K562 (cell line): Measurements from ENCODE around the gene PRKAR2B. TPM values are rescaled to one million over a fixed set of nuclear protein-coding genes. Genes with fewer than 3 reads are reported as not detected.

ENCODE experiments used
- GABPB1 ChIP-seq: sonication (generic); formaldehyde crosslinking; IDR thresholded peaks from 2 replicates; pipeline ENCODE4 v1.8.0; 2022; ENCODE audit warnings: mild to moderate bottlenecking, missing genetic modification reagents
- KDM2B ChIP-seq: fragments of 250-450 bp; sonication (Bioruptor Pico); IDR thresholded peaks from 2 replicates; pipeline ENCODE4 v1.8.0; 2021; ENCODE audit warnings: mild to moderate bottlenecking, moderate library complexity
- SMAD1 ChIP-seq: fragments of 150-350 bp; IDR thresholded peaks from 2 replicates; pipeline ENCODE4 v1.6.1; 2014; ENCODE audit warnings: low read length, low read depth; ENCODE audit not compliant: partially characterized antibody
- ZNF696 ChIP-seq: fragments of 250-450 bp; sonication (Bioruptor Pico); conservative IDR thresholded peaks from 2 replicates; pipeline ENCODE4 v1.4.0; 2020; ENCODE audit warnings: mild to moderate bottlenecking, moderate library complexity
- ZNF778 ChIP-seq: fragments of 450-650 bp; formaldehyde crosslinking; IDR thresholded peaks from 2 replicates; pipeline ENCODE4 v1.4.0; 2020; ENCODE audit warnings: mild to moderate bottlenecking, moderate library complexity
- polyA plus RNA-seq, 8 experiments: library from polyadenylated mRNA; depleted of rRNA in 4 of 8; stranded (reverse) in 5 of 8; unstranded in 3 of 8; fragments of >200 nt; fragmentation: Nextera tagmentation in 2 of 8; fragmentation: Illumina TruSeq in 1 of 8; extraction: Ambion mirVana in 2 of 8; extraction: Trizol in 1 of 8; gene quantifications; 2 replicates each; pipeline versions ENCODE4 v1.2.1 to v1.2.3, GENCODE V29; 2011 to 2014; ENCODE audit warnings: inconsistent platforms in 1 of 8, missing spikeins in 1 of 8
- total RNA-seq, 7 experiments: library from RNA; depleted of rRNA in 6 of 7; stranded (reverse); fragments of >200 nt in 6 of 7; fragmentation: Illumina TruSeq in 2 of 7; extraction: Trizol in 2 of 7; gene quantifications; 2 replicates each; pipeline versions ENCODE4 v1.2.1 to v1.2.3, GENCODE V29; 2011 to 2021; ENCODE audit warnings: low replicate concordance in 1 of 7
- TF ChIP-seq, protein P1 (sequence below), 2 experiments: fragments of 450-650 bp in 1 of 2; sonication (generic) in 1 of 2; formaldehyde crosslinking in 1 of 2; IDR thresholded peaks; 2 replicates each; pipeline versions ENCODE4 v1.7.1 to v1.9.0; 2016 to 2022; ENCODE audit warnings: inconsistent platforms in 1 of 2, mild to moderate bottlenecking in 1 of 2, missing genetic modification reagents in 1 of 2
- TF ChIP-seq, protein P2 (sequence below): sonication (generic); formaldehyde crosslinking; IDR thresholded peaks from 2 replicates; pipeline ENCODE4 v1.8.1; 2022; ENCODE audit warnings: missing genetic modification reagents
- TF ChIP-seq, protein P3 (sequence below): IDR thresholded peaks from 3 replicates; pipeline ENCODE4 v1.6.1; 2011; ENCODE audit warnings: borderline replicate concordance, mild to moderate bottlenecking, moderate library complexity; ENCODE audit not compliant: insufficient read length; ENCODE audit errors: extremely low read depth
- TF ChIP-seq, protein P4 (sequence below): fragments of 250-450 bp; sonication (Bioruptor Pico); IDR thresholded peaks from 2 replicates; pipeline ENCODE4 v1.5.0; 2020; ENCODE audit warnings: mild to moderate bottlenecking, borderline replicate concordance

PRKAR2B gene
- total and polyA plus RNA-seq, 9 of the 15 experiments (the other 6 are each of a cell fraction or from before 2014, with no cell fraction given) = 59.0 to 173 (median 129) TPM

DNA sequence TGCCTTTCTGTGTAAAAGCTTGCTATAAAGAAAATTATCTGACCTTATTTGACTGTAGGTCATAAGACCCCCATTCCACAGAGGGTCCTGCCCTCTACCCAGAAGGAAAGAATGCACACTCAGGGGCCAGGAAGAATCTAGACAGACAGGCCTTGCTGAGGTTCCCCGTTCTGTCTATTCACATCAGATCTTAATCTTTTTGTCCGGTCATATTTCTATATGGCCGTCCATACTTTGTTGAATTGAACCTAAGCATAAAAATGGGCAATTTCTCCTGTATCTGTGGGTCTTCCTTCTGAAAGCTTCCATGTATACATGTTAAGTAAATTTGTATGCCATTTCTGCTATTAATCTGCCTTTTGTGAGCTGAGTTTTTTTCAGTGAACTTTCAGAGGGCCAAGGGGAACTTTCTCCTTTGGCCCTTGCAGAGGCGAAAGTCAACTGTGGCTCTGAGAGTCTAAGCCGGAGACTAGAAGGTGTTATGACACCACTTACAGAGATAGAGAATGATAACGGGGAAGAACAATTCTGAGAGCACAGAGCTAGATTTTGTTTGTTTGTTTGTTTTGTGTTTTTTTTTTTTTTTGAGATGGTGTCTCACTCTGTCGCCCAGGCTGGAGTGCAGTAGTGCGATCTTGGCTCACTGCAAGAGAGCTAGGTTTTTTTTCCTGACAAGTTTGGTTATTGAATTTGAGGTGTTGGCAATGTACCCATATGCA, 11.6 kb upstream of the PRKAR2B start (continued):
- TF ChIP-seq, protein P1, sequence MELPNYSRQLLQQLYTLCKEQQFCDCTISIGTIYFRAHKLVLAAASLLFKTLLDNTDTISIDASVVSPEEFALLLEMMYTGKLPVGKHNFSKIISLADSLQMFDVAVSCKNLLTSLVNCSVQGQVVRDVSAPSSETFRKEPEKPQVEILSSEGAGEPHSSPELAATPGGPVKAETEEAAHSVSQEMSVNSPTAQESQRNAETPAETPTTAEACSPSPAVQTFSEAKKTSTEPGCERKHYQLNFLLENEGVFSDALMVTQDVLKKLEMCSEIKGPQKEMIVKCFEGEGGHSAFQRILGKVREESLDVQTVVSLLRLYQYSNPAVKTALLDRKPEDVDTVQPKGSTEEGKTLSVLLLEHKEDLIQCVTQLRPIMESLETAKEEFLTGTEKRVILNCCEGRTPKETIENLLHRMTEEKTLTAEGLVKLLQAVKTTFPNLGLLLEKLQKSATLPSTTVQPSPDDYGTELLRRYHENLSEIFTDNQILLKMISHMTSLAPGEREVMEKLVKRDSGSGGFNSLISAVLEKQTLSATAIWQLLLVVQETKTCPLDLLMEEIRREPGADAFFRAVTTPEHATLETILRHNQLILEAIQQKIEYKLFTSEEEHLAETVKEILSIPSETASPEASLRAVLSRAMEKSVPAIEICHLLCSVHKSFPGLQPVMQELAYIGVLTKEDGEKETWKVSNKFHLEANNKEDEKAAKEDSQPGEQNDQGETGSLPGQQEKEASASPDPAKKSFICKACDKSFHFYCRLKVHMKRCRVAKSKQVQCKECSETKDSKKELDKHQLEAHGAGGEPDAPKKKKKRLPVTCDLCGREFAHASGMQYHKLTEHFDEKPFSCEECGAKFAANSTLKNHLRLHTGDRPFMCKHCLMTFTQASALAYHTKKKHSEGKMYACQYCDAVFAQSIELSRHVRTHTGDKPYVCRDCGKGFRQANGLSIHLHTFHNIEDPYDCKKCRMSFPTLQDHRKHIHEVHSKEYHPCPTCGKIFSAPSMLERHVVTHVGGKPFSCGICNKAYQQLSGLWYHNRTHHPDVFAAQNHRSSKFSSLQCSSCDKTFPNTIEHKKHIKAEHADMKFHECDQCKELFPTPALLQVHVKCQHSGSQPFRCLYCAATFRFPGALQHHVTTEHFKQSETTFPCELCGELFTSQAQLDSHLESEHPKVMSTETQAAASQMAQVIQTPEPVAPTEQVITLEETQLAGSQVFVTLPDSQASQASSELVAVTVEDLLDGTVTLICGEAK (IDR thresholded peaks at IDR 0.05) = no peak
- TF ChIP-seq, protein P1 (CRISPR knock-in tag; IDR thresholded peaks at IDR 0.05) = no peak
- TF ChIP-seq ZNF696 (CRISPR knock-in tag) (no peak; the same call in 1 of the 2 replicates), SMAD1 (no peak), GABPB1 (no peak), KDM2B (CRISPR knock-in tag) (no peak), ZNF778 (no peak)
- TF ChIP-seq, protein P2, sequence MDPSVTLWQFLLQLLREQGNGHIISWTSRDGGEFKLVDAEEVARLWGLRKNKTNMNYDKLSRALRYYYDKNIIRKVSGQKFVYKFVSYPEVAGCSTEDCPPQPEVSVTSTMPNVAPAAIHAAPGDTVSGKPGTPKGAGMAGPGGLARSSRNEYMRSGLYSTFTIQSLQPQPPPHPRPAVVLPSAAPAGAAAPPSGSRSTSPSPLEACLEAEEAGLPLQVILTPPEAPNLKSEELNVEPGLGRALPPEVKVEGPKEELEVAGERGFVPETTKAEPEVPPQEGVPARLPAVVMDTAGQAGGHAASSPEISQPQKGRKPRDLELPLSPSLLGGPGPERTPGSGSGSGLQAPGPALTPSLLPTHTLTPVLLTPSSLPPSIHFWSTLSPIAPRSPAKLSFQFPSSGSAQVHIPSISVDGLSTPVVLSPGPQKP (CRISPR knock-in tag) = no peak
- TF ChIP-seq, protein P3, sequence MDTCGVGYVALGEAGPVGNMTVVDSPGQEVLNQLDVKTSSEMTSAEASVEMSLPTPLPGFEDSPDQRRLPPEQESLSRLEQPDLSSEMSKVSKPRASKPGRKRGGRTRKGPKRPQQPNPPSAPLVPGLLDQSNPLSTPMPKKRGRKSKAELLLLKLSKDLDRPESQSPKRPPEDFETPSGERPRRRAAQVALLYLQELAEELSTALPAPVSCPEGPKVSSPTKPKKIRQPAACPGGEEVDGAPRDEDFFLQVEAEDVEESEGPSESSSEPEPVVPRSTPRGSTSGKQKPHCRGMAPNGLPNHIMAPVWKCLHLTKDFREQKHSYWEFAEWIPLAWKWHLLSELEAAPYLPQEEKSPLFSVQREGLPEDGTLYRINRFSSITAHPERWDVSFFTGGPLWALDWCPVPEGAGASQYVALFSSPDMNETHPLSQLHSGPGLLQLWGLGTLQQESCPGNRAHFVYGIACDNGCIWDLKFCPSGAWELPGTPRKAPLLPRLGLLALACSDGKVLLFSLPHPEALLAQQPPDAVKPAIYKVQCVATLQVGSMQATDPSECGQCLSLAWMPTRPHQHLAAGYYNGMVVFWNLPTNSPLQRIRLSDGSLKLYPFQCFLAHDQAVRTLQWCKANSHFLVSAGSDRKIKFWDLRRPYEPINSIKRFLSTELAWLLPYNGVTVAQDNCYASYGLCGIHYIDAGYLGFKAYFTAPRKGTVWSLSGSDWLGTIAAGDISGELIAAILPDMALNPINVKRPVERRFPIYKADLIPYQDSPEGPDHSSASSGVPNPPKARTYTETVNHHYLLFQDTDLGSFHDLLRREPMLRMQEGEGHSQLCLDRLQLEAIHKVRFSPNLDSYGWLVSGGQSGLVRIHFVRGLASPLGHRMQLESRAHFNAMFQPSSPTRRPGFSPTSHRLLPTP = no peak
- TF ChIP-seq, protein P4, sequence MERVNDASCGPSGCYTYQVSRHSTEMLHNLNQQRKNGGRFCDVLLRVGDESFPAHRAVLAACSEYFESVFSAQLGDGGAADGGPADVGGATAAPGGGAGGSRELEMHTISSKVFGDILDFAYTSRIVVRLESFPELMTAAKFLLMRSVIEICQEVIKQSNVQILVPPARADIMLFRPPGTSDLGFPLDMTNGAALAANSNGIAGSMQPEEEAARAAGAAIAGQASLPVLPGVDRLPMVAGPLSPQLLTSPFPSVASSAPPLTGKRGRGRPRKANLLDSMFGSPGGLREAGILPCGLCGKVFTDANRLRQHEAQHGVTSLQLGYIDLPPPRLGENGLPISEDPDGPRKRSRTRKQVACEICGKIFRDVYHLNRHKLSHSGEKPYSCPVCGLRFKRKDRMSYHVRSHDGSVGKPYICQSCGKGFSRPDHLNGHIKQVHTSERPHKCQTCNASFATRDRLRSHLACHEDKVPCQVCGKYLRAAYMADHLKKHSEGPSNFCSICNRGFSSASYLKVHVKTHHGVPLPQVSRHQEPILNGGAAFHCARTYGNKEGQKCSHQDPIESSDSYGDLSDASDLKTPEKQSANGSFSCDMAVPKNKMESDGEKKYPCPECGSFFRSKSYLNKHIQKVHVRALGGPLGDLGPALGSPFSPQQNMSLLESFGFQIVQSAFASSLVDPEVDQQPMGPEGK (CRISPR knock-in tag) = no peak
